Measurements from ENCODE around the gene NAV2.

NAV2 gene

DNA sequence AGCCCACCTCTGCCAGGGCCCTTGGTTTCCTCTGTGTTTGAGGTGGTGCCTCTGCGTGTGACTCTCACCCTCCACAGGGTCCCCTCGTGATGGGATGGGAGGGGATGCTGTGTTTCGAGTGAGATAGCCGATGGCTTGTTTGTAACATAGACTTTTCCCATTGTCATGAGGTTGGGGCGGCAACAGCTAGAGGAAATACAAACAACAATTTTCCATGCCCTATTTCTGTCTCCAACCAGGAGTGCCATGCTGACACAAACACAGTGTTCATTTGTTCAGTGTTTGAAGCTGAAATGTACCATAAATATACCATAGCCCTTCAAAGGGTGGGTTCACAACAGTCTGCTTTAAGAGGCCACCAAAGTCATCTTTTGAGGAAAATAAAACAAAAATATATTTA is 19.5 kb upstream of the NAV2 start:
- no peak for DNase-seq (ENCODE audit: extremely low spot score)
- ChIA-PET CTCF (interaction anchor here (0.7 kb wide), 1 partner anchor 9 kb away, joined by 3 read pairs; no protein-coding TSS in a partner anchor), POLR2A (no interaction called here)
- TF ChIP-seq, protein P1, sequence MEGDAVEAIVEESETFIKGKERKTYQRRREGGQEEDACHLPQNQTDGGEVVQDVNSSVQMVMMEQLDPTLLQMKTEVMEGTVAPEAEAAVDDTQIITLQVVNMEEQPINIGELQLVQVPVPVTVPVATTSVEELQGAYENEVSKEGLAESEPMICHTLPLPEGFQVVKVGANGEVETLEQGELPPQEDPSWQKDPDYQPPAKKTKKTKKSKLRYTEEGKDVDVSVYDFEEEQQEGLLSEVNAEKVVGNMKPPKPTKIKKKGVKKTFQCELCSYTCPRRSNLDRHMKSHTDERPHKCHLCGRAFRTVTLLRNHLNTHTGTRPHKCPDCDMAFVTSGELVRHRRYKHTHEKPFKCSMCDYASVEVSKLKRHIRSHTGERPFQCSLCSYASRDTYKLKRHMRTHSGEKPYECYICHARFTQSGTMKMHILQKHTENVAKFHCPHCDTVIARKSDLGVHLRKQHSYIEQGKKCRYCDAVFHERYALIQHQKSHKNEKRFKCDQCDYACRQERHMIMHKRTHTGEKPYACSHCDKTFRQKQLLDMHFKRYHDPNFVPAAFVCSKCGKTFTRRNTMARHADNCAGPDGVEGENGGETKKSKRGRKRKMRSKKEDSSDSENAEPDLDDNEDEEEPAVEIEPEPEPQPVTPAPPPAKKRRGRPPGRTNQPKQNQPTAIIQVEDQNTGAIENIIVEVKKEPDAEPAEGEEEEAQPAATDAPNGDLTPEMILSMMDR (IDR thresholded peaks at IDR 0.05; ENCODE audit: control extremely low read depth, extremely low read depth, low read depth, missing control alignments) = no peak

DNA sequence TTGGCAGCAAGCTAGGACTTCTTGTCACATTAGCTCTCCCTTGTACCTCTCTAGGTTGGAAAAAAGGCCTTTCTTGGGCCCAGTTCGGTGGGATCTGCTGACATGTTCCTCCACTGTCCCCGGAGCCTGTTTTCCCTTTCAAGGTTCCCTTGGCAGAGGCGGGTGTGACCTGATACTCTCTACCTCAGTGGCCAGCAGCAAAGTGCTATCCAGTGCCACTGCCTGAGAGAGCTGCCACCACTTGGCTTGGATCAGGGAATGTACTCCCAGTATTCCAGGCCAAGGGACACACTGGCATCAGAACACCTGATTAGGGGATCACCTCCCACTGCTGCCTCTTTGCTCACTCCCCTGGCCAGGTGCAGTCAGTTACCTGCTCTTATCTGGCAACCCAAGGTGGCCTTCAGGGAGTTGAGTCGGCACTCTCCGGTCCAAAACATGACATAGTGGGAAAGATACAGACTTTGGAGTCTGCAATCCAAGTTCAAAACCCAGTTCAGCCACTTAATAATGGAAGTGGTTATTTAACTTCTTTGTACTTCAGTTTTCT is 17.8 kb upstream of the NAV2 start:
- CTCF ChIA-PET = interaction anchor here (1.1 to 1.5 kb wide), 2 partner anchors 15 to 417 kb away, joined by 3 read pairs; no protein-coding TSS in a partner anchor

DNA sequence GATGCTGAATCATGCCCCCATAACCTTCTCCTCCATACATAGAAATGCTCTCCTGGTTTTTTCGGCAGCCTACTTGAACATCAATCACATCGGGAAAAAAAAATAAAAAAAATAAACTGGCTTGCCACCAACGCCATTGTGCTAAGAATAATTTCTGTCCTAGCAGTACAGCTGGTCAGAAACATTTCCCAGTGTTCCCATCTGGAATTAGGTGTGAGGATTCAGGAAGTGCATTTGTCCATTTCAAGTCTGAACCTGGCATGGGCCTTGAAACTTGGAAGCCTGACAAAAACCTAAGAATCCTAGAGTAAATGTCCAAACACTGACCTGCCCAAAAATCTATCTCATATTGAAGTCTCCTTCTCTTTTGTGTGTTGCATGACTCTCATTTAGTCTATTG is 16.6 kb upstream of the NAV2 start:
- TF ChIP-seq, protein P1 (IDR thresholded peaks at IDR 0.05; ENCODE audit: control extremely low read depth, extremely low read depth, low read depth, missing control alignments) = no peak
- CTCF ChIA-PET = no interaction called here
- POLR2A ChIA-PET = no interaction called here
- DNase-seq (ENCODE audit: extremely low spot score) = no peak

More for the DNA sequence above, 17.8 kb upstream of the NAV2 start:
- TF ChIP-seq, protein P1 (IDR thresholded peaks at IDR 0.05; ENCODE audit: control extremely low read depth, extremely low read depth, low read depth, missing control alignments) = no peak
- POLR2A ChIA-PET = no interaction called here
- DNase-seq (ENCODE audit: extremely low spot score) = no peak

DNA sequence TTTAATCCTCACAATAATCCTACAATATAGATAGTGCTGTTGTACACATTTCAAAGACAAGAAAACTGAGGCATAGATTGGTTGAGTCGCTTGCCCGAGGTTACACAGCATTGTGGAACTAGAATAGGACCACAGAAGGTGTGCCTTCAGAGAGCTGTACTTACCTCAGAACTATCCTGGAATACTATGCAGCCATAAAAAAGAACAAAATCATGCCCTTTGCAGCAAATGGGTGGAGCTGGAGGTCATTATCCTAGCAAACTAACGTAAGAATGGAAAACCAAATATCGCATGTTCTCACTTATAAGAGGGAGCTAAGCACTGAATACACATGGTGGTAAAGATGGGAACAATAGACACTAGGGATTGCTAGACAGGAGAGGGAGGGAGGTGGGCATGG is 15.7 kb upstream of the NAV2 start:
- TF ChIP-seq, protein P1 (IDR thresholded peaks at IDR 0.05; ENCODE audit: control extremely low read depth, extremely low read depth, low read depth, missing control alignments) = no peak
- ChIA-PET POLR2A (no interaction called here), CTCF (interaction anchor here (0.7 to 1.3 kb wide), 3 partner anchors 18 to 39 kb away, joined by 3 read pairs; no protein-coding TSS in a partner anchor)
- DNase-seq (ENCODE audit: extremely low spot score) = no peak

DNA sequence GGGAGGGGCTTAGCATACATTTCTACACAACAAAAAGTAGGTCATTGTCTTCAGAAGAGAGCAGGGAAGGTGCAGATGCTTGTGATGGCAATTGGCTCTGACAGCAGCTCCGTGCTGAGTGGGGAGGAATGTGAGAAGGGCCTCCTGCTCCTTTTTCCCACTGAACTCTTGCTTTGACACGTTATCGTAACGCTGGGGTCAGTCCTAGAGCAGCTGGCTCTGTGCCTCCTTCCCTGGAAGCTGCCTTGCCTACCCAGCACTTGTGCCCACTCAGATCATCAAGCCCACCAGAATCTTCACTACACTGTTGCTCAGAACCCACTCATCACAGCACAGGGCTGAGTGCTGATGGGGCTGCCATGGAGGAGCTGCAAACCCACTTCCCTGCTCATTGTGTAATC is 14.9 kb upstream of the NAV2 start:
- ChIA-PET POLR2A (no interaction called here), CTCF (interaction anchor here (1.2 to 1.3 kb wide), 2 partner anchors 31 to 135 kb away, joined by 3 read pairs; no protein-coding TSS in a partner anchor)
- no peak for DNase-seq (ENCODE audit: extremely low spot score)
- TF ChIP-seq, protein P1 (IDR thresholded peaks at IDR 0.05; ENCODE audit: control extremely low read depth, extremely low read depth, low read depth, missing control alignments) = no peak

DNA sequence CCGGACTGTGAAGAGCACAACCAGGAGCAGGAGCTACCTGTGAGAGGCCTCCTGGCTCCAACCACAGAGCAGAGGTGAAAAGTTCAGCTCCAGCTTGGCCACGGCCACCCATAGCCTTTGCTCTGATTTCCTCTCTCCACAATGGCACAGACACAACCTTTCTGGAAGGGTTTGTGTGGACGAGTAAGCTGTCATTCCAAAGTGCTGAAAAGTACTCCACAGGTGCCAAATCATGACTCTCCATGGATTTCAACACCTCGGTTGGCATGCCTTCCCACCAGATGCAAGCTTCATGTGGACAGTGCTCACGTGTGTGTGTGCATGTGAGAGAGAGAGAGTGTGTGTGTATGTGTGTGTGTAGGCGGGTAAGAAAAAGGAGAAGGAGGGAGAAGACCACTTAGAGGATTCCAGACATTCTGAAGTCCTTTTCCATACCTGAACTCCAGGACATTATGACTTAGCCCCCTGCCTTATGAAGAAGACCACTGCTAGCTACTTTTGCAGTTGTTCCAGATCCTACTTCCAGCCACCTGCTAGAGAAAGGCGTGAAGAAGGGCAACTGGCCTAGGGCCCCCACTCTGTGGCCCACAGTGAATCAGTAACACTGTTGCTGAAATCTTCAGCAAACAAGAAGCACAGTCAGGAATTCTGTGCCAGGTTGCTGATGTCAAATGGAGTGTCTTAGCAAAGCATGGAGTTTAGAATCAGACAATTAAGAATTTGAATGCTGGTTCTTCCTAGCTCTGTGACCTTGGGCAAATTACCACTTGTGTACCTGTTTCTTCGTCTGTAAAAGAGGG is 13.9 kb upstream of the NAV2 start:
- ChIA-PET CTCF (interaction anchor here (1.1 to 1.2 kb wide), 2 partner anchors 35 to 136 kb away, joined by 3 read pairs; no protein-coding TSS in a partner anchor), POLR2A (no interaction called here)
- TF ChIP-seq, protein P1 (IDR thresholded peaks at IDR 0.05; ENCODE audit: control extremely low read depth, extremely low read depth, low read depth, missing control alignments) = no peak
- DNase-seq (ENCODE audit: extremely low spot score) = no peak

Data from GM10248 (cell line).